Heart right ventricle (tissue), 16 donors: ENCODE data around the gene GRK5. TPM values are rescaled to one million over a fixed set of nuclear protein-coding genes. Genes with fewer than 3 reads are reported as not detected.
A peak's percentile ranks its signal among the peaks of the same experiment; 100 is the strongest.

ENCODE experiments used
- ATAC-seq, 8 donors: fragments of 200-7000 bp; cut with Tn5 transposase; one replicate each; pipeline ENCODE4 v1.9.1; 2020; ENCODE audit warnings: mild to moderate bottlenecking in 8 of 8, moderate library complexity in 8 of 8, moderate number of reproducible peaks in 1 of 8
- DNase-seq, 2 donors: peaks; one replicate each; pipeline ENCODE4 v3.0.0-alpha.2; 2020
- H3K27ac ChIP-seq, 10 donors: fragments of 200-600 bp; sonication (generic) in 2 of 10; one replicate each; pipeline versions ENCODE4 v1.5.0 to v1.8.0; 2020 to 2022; ENCODE audit warnings: mild to moderate bottlenecking in 3 of 10
- H3K27me3 ChIP-seq, 7 donors: fragments of 200-600 bp; one replicate each; pipeline ENCODE4 v1.8.0; 2021 to 2022; ENCODE audit warnings: mild to moderate bottlenecking in 2 of 7
- H3K36me3 ChIP-seq, 9 donors: fragments of 200-600 bp; sonication (generic) in 1 of 9; one replicate each; pipeline versions ENCODE4 v1.5.0 to v1.8.0; 2020 to 2022; ENCODE audit warnings: mild to moderate bottlenecking in 2 of 9
- H3K4me1 ChIP-seq, 9 donors: fragments of 200-600 bp; sonication (generic) in 1 of 9; one replicate each; pipeline versions ENCODE4 v1.5.0 to v1.8.0; 2020 to 2022; ENCODE audit warnings: mild to moderate bottlenecking in 4 of 9
- H3K4me3 ChIP-seq, 10 donors: fragments of 200-600 bp; sonication (generic) in 2 of 10; one replicate each; pipeline versions ENCODE4 v1.5.0 to v1.8.0; 2020 to 2022; ENCODE audit warnings: mild to moderate bottlenecking in 7 of 10, moderate library complexity in 2 of 10
- H3K9me3 ChIP-seq, 11 donors: fragments of 200-600 bp in 10 of 11; sonication (generic) in 2 of 11; one replicate each; pipeline versions ENCODE4 v1.5.0 to v1.8.0; 2013 to 2022; ENCODE audit warnings: mild to moderate bottlenecking in 2 of 11, control low read depth in 1 of 11, moderate library complexity in 1 of 11
- WGBS, 2 donors: extraction: QIAGEN DNeasy Blood & Tissue Kit; methylation state at CpG; one replicate each; pipeline ENCODE4 v1.1.7; 2013; ENCODE audit warnings: inconsistent platforms in 1 of 2; 5-methylcytosine and 5-hydroxymethylcytosine counted together
- intact Hi-C, 10 donors: fragments of 100-400 bp; cut with DNase I; formaldehyde crosslinking; loops; one replicate each; pipeline versions ENCODE4 v1.11.1 to v1.14.2; 2022
- polyA plus RNA-seq, 2 donors: library from polyadenylated mRNA; stranded (reverse); fragments of 200-250 nt; gene quantifications; one replicate each; pipeline ENCODE4 v1.2.3, GENCODE V29; 2013
- total RNA-seq, 10 donors: library from RNA; stranded (reverse); fragmentation: NEBNext Ultra II Directional in 3 of 10; extraction: Animal tissue kit (Norgen Biotek cat#: 25700) in 3 of 10; gene quantifications; one replicate each; pipeline versions ENCODE4 v1.2.1 to v1.2.4, GENCODE V29; 2021 to 2023
- TF ChIP-seq, protein P1 (sequence below), 9 donors: fragments of 200-600 bp; sonication (generic) in 2 of 9; IDR thresholded peaks; one replicate each; pipeline versions ENCODE4 v1.5.0 to v1.8.0; 2021 to 2022; ENCODE audit warnings: antibody characterized with exemption in 9 of 9, mild to moderate bottlenecking in 5 of 9, moderate library complexity in 1 of 9
- donor health status: Arrhythmogenic right ventricular cardiomyopathy.
- donor health status: ischemic (EF 13 %, LVEDD 7.1; RV severe dilation, severe dysfunction).
- donor health status: healthy with polysubstance abuse.
- donor health status: DM: no; HTN: yes; CAD: no.
- donor health status: DM: no; HTN: no; CAD: no.
- donor health status: ischemic (EF 25% LVEDD 6.9; RV normal size, moderate dysfunction).
- donor health status: ischemic (EF 25% LVEDD 5.7; RV mildly dilated, moderate dysfunction).
- donor health status: healthy.
- donor health status: DM: yes; HTN: yes; CAD: no.
- donor health status: Ischemic cardiomyopathy.
- donor health status: ischemic (EF 35%, LVEDD 5.7; RV mildly dilated, moderate dysfunction).
- donor health status: nonischemic (EF 11% LVEDD 7.7; RV severe dilation, severe dysfunction).
- donor health status: DM: yes; HTN: yes; CAD: no.
- donor health status: PGD.
- donor health status: ischemic (EF 29% LVEDD 5.4; RV normal size, mild dysfunction).
- donor health status: nonischemic (EF 23%, LVEDD 6.1; RV moderate dilation, normal function).

GRK5 gene
- total and polyA plus RNA-seq, 12 donors: 11.8 to 80.5 (median 26.6) TPM

DNA sequence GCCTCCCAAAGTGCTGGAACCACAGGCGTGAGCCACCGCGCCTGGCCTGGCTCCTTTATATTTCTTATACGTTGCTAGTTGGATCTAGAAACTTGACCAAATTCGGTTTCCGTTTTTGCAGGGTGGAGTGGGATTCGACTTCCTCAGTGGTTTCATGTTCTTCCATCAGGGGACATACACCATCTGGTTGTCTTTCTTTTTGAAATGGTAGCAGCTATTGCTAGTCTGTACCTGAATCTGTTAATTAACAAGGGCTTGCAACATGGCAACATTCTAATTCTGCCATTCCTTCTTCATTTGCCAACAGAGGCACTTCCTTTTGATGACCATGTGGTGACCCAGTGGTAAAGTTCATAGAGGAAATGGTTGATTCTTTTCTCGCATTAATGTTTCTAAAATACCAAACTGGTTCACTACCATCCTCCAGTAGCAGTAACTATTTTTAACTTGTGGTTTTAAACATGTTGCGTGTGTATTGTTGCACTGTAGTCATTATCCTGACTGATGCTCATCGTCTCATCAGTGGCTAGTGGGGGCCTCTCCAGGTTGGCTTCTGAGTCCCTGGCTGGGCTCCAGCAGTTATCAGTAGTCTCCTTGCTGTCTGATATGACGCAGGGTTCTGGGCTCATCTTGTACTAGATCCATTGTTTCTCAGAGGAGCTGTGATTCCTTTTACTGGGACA lies 175.9 kb downstream of the GRK5 start:
- Histone ChIP-seq H3K27me3 (no peaks in the 10 kb centered on the region), H3K4me1 (peaks cover 7 to 47% (median 36%) of the 10 kb centered on the region in 9 donors), H3K27ac (peak overlapping the region in 6 of 10 donors; percentile 11 to 56 (median 38)), H3K9me3 (no peaks in the 10 kb centered on the region), H3K36me3 (peaks cover 0 to 38% (median 9%) of the 10 kb centered on the region in 9 donors), H3K4me3 (no peak overlapping the region)
- WGBS, 2 donors: 68 to 80% methylated on average over 11 of the region's 11 CpGs
- ATAC-seq (no peak), DNase-seq (no peak)
- intact Hi-C loops: no loop called here
- TF ChIP-seq, protein P1, sequence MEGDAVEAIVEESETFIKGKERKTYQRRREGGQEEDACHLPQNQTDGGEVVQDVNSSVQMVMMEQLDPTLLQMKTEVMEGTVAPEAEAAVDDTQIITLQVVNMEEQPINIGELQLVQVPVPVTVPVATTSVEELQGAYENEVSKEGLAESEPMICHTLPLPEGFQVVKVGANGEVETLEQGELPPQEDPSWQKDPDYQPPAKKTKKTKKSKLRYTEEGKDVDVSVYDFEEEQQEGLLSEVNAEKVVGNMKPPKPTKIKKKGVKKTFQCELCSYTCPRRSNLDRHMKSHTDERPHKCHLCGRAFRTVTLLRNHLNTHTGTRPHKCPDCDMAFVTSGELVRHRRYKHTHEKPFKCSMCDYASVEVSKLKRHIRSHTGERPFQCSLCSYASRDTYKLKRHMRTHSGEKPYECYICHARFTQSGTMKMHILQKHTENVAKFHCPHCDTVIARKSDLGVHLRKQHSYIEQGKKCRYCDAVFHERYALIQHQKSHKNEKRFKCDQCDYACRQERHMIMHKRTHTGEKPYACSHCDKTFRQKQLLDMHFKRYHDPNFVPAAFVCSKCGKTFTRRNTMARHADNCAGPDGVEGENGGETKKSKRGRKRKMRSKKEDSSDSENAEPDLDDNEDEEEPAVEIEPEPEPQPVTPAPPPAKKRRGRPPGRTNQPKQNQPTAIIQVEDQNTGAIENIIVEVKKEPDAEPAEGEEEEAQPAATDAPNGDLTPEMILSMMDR (IDR thresholded peaks at IDR 0.05): no peak

DNA sequence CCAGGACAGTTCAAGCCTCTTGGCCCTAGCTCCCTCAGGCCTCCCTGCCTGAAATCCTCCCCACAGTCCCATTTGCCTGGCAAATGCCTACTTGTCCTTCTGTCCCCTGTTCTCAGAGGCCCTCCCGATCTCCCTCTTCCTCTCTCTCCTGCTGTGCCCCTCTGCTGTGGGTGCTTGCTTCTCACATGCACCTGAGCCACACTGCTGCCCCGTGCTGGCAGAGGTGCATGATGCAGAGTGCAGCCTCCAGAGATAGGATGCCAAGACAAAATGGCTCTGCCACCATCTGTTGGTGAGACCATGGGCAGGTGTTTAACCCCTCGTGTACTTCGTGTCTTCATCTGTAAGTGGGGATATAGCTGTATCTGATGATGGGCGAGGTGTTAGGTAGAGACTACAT lies 176.8 kb downstream of the GRK5 start:
- peak overlapping the region in 4 of 10 donors; percentile 11 to 45 (median 38) for H3K27ac ChIP-seq
- intact Hi-C loops: no loop called here

DNA sequence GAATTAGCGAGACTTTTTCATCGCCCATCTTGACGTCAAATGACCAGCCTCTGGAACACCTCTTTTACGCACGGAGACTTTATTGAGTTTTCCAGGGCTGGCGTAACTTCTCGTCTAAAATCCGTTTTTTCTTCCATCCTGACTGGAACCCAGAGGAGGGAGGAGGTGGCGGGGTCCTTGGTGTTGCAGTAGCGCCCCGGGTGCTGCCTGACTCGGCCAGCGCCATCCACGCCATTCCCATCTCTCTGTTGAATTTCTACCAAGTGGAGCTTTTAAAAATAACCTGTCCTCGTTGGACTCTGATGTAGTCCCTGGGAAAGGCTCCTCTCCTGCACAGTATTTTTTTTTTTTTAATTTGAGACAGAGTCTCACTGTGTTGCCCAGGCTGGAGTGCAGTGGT lies 179.3 kb downstream of the GRK5 start:
- no peak overlapping the region for H3K4me3 ChIP-seq
- no peak for DNase-seq
- H3K4me1 ChIP-seq: peaks cover 4 to 25% (median 16%) of the 10 kb centered on the region in 9 donors
- H3K36me3 ChIP-seq: peaks cover 0 to 23% (median 4%) of the 10 kb centered on the region in 9 donors
- WGBS, 2 donors: 87 to 89% methylated on average over 15 of the region's 15 CpGs
- H3K27me3 ChIP-seq: no peaks in the 10 kb centered on the region
- no peak for ATAC-seq
- no peak overlapping the region for H3K27ac ChIP-seq
- intact Hi-C loops: no loop called here
- TF ChIP-seq, protein P1 (IDR thresholded peaks at IDR 0.05): no peak
- H3K9me3 ChIP-seq: peaks cover 0 to 5% (median 0%) of the 10 kb centered on the region in 11 donors

More for the DNA sequence above, 176.8 kb downstream of the GRK5 start:
- WGBS, 2 donors: 89 to 92% methylated on average over 5 of the region's 5 CpGs
- ATAC-seq (no peak), DNase-seq (no peak)
- H3K27me3 ChIP-seq: no peaks in the 10 kb centered on the region
- H3K4me3 ChIP-seq: no peak overlapping the region
- peaks cover 5 to 39% (median 29%) of the 10 kb centered on the region in 9 donors for H3K4me1 ChIP-seq
- peaks cover 0 to 5% (median 0%) of the 10 kb centered on the region in 11 donors for H3K9me3 ChIP-seq
- peaks cover 0 to 38% (median 9%) of the 10 kb centered on the region in 9 donors for H3K36me3 ChIP-seq
- TF ChIP-seq, protein P1 (IDR thresholded peaks at IDR 0.05): no peak

DNA sequence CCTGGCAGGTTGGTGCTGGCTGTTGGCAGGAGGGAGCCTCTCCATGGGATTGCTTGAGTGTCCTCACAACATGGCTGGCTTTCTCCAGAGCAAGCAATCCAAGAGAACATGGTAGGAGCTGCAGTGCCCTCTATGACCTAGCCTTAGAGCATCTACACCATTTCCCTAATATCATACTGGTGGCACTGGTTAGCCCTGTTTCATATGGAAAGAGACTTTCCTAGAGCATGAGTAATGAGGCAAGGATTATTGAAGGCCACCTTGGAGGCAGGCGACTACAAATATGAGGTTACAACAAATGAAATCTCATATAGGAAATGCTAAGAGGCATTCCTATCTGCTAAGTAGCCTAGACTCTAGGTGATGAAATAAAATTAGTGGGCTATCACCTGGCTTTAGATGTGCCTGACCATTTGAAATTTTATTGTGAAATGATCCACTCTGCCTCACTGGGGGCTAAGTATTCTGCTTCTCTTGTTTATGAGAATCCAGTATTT lies 181.5 kb downstream of the GRK5 start:
- Histone ChIP-seq H3K36me3 (peaks cover 0 to 12% (median 0%) of the 10 kb centered on the region in 9 donors), H3K27me3 (no peaks in the 10 kb centered on the region), H3K9me3 (peaks cover 0 to 5% (median 0%) of the 10 kb centered on the region in 11 donors), H3K4me1 (peaks cover 4 to 32% (median 20%) of the 10 kb centered on the region in 9 donors), H3K27ac (no peak overlapping the region), H3K4me3 (no peak overlapping the region)
- ATAC-seq: no peak
- WGBS, 2 donors: 98 to 100% methylated on average over 1 of the region's 1 CpG
- no peak for DNase-seq
- TF ChIP-seq, protein P1 (IDR thresholded peaks at IDR 0.05): no peak
- intact Hi-C loops: no loop called here
